ENCODE measurements around the gene BIK.

Gene BIK

DNA sequence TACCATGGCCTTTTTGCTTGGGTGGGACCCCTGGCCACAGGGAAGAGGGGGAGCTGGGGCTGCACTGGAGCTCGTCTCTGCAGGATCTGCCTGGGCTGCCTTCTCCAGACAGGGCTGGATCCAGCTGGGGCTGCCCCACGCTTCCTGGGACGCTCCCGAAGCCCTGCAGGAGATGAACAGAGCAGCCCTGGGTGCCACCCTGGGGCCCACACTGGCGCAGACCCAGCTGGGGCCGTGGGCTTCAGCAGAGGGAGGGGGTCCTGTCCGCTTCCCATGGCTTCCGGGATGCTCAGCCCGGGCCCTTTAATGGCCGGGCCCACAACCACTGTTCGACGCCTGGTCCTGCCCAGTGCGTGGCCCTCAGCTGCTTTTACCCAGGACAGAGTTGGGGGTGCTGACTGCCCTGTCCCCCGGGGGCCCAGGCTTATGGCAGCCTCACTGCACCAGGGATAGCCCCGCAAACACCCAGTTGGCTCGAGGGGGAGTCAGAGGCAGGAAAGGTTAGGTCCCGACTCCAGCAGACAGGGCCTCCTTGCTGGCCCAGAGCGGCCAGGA lies 52.8 kb downstream of the BIK start:
- no peak for FAIRE-seq

DNA sequence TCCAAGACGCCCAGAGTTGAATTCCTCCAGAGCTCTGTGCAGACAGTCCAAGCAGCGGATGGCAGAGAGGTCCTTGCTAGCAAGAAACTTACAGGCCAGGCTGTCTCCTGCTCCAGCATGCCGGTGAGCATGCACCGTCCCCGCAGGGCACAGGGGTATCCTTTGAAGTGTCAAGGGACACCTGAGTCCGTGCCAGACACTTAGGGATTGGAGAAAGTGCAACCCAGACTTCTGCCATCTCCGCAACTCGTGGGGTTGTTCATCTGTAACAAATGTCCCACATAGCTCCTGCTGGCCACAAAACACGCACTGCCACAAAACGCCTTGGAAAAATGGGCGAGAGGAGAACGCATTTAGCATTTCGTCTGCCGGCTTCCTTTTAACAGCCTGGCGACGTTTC lies 54.1 kb downstream of the BIK start:
- FAIRE-seq: no peak

DNA sequence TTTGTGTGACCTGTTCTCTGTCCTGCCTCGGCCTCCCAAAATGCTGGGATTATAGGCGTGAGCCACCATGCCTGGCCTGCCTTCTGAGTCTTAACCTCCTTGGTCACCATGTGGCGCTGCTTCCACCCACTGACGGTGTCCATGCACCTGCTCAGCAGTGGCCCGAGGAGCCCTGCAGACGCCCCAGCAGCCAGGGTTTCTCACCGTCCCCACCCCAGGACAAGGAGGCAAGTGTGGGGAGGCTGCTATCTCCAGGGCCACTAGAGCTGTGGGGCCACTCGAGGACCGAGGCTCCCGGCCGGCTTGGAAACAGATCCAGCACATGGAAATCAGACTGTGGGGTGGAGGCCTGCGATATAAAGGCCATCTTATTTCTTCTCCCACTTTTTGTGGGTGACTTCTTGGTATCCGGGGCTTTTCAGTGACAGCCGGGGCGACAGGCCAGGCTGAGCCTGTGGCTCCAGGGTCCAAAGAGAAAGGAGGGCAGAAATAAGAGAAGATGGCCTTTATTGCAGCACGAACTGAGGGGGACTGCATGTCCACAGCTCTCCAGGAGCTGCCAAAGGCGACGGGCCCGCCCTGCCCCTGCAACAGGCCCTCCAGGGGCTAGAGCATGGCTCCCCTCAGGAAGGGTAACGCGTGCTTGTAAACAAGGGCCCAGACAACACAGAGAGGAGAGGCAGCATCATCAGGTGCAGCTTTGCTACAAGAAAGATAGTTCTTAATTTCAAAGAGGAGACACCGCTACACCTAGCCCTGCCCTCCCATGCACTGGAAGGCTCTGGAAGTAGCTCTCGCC lies 55.8 kb downstream of the BIK start:
- no peak for FAIRE-seq

DNA sequence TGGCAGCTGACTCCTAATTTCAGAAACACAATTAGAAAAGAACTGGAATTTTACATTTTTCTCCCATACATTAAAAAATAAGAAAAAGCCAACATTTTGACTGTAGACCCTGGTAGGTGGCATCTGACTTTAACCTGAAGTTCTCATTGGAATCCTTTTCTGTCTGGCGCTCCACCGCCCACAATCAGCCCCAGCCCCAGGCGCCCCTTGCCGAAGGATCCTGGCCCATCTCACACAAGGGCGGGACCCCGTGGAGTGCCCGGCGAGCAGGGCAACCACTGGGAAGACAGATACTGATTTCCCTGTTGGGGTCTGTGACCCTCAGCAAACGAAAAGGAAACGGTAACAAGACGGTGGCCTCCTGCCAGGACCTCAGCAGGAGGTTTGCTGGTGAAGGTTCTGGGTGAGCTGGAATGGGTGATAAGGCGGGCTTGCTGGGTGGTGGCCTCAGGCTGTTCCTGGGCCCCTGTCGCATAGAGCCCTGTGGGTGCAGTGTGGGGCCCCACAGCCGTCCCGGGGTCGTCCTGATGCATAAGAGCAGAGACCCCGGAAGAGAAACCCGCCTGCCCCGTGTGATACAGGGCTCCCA lies 56.5 kb downstream of the BIK start:
- FAIRE-seq: no peak

DNA sequence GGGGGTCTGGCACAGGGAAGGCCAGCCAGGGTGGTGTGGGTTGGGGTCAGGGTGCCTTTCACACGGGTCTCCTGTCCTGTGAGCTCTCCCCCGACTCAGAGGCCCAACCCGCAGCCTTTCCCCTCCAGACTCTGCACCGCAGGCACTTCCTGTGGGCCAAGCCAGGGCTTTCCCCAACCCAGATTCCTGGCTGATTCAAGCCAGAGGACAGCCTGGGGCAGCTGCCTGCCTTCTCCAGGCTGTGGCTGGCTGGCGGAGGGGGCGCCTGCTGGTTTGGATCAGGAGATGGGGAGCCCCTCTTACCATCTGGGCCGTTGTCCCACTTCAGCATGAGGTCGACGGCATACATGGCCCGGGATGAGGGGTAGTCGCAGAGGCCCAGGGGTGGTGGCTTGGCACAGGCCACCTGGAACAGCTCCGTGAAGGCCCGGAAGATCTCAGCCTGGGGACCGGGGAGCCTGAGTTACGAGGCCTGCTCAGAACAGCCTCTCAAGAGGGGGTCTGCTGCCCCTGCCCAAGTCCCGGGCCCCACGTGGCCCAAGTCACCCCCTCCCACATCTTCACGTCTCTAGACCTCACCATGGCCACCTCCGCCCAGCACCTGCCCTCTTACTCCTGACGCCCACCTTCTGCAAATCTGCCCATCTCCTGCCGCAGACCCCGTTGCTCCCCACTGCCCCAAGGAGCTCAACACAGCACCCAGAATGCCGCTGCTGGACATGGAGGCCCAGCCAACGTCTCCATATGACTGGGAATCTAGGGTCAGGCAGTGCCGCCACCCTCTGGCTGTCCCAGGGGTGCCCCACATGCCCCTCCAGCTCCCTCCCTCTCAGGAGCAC lies 58.1 kb downstream of the BIK start:
- no peak for FAIRE-seq

DNA sequence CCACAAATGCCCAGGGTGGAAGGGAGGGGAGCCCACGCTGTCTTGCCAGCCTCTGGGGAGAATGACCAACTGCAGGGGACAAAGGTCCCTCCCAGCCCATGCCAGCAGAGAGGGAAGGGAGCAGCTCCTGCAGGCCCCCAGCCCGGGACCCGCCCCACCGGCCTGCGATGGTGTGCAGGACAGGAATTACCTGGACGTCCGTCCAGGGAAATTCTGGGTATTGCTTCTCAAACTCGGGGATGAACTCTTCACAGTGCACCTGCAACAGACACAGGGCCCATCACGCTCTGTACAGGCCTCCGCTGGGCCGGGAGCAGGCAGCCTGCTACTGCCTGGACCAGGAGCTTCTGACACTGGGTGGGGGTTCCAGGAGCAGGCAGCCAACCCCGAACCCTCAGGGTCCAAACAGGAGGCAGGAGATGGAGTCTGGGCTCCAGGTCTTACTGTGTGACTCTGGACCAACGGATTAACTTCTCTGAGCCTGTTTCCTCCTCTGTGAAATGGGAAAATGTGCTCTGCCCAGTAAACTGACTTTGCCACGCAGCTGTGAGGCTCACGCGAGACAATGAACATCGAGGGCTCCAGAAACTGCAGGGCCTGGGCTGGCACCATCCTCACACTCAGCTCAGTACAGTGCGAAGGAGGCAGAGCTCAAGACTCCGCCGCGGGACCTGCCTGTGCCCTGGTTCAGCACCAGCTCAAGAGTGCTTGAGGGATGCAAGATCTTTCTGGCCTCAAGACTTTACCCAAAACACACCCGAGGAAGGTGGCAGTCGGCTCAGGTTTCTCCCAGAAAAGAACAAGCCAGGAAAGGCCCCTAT lies 59.0 kb downstream of the BIK start:
- FAIRE-seq: no peak

DNA sequence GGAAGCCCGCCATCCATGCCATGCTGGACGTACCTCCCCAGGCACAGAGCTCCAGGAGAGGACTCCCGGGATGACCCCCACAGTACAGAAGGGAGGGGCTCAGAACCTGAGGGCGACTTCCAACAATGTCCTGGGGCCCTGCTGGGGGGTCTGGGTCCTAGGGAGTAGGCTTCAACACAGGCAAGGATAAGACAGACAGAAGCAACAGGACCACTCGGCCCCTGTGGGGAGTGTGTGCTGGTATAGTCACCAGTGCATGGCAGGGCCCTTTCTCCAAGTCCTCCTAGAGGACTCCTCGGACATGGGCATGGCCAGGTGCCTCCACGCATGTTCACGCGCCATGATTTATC lies 59.6 kb downstream of the BIK start:
- FAIRE-seq: no peak

DNA sequence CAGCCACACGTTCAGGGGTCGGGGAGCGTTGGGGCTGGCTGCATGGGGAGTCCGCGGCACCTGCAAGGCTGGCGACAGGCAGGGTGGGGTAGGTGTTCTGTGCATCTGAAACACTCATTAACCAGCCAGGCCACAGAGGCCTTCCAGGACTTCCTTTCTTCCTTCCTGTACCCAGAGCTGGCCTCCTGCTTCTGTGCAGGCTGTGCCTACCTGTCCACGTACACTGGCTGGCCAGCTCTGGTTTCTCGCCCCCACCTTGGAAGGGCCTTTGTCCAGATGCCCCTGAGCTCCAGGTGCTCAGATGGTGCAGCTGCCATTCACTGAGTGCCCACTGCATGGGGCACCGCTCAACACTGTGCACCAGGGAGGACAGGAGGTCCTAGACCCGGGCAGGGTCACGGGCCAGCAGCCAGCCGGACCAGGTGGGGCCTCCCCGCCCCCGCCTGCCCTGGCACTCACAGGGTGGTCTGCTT lies 60.5 kb downstream of the BIK start:
- no peak for FAIRE-seq

DNA sequence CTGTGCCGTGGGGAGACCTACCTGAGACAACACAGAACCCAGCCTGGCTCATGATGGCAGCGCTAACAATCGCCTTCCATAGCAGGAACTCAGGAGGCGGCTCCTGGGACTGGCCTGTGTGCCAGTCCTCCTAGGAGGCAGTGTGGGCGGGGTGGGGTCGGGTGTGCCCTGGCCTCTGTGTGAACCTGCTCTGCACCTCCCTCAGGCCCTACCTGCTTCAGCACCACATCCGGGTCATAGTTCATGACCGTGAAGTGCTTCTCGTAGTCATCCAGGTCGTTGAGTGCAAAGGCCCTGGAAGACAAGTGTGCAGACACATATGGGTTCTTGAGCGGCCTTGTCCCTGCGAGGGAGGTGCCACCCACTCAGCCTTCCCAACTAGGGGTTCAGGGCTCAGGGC lies 61.1 kb downstream of the BIK start:
- no peak for FAIRE-seq

DNA sequence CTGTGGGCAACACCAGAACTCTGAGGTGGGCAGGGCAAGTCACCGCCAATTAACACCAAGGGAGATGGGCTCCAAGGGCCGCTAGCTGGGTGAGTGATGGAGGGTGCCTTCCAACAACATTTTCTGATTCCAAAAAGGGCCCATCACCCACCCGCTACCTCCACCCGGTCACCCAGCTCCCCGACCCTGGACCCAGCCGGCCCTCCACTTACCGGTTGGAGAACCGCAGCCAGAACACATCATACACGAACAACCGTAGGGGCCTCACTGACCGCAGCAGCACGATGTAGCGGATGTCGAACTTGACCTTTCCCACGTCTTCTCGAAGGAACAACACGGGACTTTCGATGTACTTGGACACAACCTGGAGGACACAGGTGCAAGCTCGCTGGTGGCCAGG lies 61.6 kb downstream of the BIK start:
- no peak for FAIRE-seq

DNA sequence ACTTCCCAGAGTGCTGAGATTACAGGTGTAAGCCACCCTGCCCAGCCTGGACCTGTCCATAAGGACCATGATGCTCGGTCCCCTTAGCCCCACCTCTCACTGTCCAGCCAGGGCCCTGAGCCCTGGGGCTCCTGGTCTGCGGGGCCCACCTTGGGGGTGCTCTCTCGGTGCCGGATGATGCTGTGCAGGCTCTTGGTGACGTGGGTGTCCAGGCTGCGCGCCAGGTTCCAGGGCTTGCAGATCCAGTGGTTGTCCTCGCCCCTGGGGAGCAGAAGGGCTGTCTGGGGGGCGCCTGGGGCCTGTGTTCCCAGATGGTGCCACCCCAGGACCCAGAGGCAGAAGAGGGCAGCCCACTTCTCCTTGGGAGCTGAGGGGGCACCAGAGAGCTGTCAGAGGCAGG lies 63.0 kb downstream of the BIK start:
- no peak for FAIRE-seq

DNA sequence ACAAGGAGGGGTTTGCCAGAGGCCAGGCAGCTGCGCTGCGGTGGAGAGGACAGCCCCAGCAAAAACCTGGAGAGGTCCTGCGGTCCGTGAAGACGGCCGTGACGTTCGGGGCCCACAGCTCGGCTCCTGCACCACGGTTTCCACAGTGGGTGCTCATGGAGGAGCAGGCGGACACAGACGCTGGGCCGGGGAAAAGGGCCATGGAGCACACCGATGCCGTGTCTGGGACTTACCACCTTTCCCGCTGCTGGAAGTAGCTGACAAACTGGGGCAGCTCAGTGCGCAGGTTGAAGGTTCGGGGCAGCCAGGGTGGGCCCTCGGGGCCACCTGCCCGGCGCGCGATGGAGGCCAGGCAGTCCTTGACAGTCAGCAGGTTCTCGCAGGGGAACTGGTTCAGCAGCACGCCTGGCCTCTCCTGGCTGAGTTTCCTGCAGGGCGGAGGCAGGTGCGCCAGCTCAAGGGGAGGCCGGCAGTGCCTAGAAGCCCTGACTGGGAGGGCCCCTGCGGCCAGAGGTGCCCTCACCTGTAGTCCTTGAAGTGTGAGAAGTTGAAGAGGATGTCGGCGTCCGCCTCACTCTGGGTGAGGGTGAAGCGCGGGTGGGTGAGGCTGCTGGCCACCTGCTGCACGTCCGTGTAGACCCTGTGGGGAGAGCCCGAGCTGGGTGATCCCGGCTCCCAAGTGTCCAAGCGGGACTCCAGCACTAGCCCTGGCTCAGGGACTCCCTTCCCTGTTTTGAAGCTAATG lies 63.6 kb downstream of the BIK start:
- FAIRE-seq: no peak

DNA sequence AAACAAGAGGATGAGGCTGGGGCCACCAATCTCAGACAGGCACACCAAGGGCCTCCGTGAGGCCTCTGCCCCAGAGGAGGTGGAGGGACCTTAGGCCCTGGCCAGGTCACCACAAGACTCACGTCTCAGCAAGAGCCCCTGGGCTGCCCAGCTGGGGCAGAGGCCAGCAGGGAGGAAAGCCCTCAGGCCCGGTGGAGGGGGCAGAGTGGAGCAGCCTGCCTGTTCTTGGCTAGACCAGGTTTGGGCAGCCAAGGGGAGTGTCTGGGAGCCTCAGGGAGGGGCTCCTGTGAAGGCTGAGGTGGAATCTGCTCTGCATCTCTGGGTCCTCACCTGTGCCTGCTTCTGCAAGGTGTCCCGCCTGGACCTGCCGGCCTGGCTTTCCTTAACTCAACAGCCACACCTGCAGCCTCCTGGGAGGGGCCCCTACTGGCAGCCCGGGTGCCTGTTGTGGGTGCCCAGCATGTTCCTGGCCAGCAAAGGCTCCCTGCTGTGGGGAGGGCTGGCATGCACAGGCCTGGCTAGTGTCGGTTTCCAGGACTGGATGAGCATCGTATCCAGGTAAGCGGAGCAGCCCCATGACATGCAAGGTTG lies 64.5 kb downstream of the BIK start:
- FAIRE-seq: no peak

DNA sequence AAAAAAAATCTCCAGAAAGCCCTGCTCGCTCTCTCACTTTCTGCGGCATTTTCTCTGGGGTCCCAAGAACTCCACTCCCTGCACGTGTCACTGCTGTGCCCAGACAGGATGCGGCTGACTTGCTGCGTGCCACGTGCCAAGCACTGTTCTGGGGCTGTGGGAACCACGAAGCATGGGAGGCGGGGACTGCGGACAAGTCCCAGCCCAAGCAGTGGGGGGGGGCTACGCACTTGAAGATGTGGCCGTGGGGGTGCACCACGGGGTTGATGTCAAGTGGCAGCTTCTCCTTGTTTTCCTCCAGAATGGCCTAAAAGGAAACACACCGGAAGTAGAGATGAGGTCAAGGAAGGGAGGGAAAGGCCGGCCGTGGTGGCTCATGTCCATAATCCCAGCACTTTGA lies 65.5 kb downstream of the BIK start:
- FAIRE-seq: no peak

DNA sequence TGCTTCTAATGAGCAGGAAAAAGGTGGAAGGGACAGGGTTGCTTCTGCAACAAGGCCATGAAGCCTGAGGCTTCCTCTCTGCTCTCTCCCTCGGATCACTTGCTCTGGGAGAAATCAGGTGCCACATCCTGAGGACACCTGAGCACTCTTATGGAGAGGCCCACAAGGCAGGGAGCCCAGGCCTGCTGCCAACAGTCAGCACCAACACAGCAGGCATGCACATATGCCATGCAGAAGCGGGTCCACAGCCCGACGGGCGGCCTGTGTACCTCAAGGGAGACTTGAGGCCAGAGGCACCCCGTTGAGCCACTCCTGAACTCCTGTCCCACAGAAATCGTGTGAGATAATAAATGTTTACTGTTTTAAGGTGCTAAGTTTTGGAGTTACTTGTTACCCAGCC lies 66.9 kb downstream of the BIK start:
- FAIRE-seq: no peak

Measured in colon (tissue), 2 donors.